Stimulated activated CD8-positive, alpha-beta memory T cell treated with anti-CD3 and anti-CD28 coated beads, Interleukin-12 subunit alpha, Interleukin-12 subunit beta, amount 100 ng/mL, for 4 hours (primary cell): ENCODE data around the gene HERPUD2.
"Not testable (repeated sequence)": the region's sequence is repeated elsewhere in the genome, so short reads cannot be mapped to it uniquely, and the experiment has no call there.

ENCODE experiments used
- DNase-seq: peaks from one replicate; pipeline ENCODE4 v3.0.0-alpha.2; 2020; ENCODE audit warnings: low read depth

Gene HERPUD2

DNA sequence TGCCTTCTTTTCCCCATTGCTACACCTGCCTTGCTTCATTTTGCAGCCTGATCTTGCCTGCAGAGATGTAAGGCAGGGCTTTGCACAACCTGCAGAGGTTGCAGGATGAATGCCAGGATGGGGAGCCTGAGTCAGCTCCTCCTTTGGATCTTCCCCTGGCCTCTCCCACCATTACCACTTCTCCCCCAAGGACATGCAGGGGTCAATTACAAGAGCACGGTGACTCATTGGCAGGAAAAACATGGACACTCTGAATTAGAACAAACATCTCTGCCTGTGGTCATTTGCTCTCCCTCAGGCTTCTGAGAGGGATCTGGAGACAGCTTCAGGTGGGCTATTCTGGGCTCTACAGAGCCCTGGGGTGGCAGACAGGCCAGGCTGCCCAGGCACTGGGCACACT, 89.2 kb downstream of the HERPUD2 start:
- DNase-seq: no peak

DNA sequence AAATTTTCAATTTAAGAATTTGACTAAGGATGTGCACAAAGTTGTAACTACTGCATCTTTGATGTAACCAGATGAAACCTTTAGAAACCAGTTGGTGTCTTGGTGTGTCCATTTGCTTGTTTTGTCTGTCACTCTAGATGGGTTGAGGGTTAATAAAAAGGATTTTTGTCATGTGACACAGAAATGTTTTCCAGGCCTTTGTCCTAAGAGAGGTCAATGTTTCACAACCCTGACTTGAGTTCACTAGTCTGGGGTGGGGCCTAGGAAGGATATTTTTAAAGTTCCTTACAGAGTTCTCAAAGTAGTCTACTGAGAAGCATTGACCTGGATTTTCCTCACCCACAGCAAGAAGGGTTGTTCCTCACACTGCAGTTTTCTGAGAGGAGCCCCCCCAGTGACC, 90.3 kb downstream of the HERPUD2 start:
- DNase-seq: no peak

DNA sequence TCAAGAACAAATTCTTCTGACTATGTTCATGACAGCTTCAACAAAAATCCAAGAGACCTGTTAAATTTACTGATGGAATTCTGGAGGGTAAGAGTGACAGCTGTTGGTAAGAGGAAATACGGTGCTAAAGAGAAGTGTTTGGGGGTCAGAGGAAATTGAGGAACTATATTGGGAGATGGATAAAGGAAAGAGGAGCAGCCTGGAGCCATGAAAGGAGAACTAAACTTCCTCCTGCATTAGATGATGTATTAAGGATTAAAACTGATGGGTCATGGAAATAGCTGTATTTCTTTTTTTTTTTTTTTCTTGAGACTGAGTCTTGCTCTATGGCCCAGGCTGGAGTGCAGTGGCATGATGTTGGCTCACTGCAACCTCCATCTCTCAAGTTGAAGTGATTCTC, 95.3 kb downstream of the HERPUD2 start:
- DNase-seq: no peak

DNA sequence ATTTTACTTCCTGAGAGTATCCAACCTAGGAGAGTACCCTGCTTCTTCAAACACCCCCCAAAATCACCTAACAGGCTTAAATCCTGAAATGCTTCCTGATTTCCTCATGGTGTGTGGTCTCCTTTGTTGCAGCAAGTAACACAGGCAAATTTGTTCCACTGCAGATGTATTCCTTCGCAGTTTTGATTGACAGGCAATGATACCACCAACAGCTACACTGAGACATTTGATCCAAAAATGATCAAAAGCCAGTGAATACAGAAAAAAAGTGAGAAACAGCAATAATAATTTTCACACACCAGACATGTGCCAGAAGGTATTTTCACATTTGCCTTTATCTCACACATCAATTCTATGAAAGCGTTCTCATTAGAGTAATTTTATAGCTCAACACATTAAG, 95.9 kb downstream of the HERPUD2 start:
- DNase-seq: no peak

DNA sequence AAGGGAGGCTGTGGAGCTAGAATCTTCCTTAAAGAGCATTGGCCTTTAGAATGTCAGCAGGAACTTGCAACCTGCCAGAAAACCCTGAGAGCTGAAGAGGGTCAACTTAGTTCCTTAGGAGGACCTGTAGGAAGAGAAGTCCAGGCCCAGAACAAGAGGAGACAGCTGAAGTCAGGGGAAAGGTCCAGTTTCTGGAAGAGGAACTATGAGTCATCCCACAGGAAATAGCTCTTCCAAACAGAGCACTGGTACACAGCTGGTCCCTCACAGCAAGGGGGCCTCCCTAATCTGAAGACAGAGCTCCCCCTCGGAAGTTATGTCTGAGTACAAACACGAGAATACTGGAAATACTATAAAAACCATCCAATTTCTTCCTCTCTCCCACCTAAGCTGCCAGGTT, 98.9 kb downstream of the HERPUD2 start:
- no peak for DNase-seq

DNA sequence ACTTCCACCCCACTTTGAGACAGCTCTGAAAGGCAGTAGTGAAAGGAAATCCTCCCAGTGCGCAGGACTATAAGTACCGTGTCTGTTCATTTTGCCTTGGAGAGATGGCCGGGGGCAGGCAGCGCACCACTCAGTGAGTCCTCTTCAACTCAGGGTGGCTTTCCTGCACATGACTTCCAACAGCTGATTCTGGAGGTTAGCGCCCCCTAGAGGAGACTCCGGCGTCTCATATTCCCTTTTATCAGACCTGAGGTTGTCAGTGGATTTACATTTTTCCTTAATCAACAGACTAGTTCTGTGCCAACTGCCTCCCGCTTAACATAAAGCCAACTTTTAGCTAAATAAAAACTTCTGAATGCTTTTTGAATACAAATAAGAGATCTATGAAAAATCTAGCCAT, 101.0 kb downstream of the HERPUD2 start:
- no peak for DNase-seq

- DNase-seq: no peak
Measured at GRCh38 chr7:35588647-35589046, 106.3 kb downstream of the HERPUD2 start.

DNA sequence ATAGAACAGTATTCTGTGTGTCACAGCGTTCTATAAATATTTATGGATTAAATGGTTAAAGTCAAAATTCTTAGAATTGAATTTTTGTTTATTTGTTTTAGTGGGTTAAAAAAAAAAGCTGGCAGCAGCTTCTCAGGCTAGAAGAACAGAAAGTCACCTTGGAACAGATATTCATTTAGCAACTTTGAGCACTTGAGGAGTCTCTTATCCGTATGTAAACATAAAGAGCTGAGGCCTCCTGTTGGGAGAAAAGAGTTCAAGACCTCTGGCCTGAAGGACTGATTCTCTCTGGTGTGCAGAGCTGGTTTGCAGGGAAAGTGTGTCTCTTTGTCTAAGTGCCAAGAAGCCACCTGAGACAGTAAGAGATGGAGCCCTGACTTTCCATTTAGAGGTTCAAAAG, 109.9 kb downstream of the HERPUD2 start:
- no peak for DNase-seq

- not testable (repeated sequence) for DNase-seq
Measured at GRCh38 chr7:35584533-35584932, 110.4 kb downstream of the HERPUD2 start.
